Stimulated activated CD8-positive, alpha-beta memory T cell treated with anti-CD3 and anti-CD28 coated beads, Interleukin-7, amount 100 ng/mL, for 4 hours (primary cell): Measurements from ENCODE around the gene IQSEC2.

Experiments used
- DNase-seq, 2 donors: peaks; one replicate each; pipeline ENCODE4 v3.0.0-alpha.2; 2020; ENCODE audit warnings: low read depth in 2 of 2

The IQSEC2 gene

DNA sequence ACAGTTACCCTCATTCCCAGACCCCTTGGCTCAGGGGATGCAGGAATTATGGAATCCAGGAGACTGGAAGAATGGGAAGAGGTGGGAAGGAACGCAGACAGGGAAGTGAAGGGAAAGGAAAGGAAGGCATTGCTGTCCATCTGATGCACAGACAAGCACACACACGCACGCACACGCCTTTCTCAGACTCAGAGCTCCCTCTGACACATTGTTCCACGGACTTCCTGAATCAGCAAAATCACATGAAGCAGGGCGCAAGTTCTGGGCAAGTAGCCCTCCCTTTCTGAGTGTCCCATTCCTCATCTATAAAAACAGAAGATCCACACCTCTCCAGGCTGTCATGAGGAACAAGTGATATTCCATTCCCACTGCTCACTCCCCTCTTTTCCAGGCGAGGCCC is 13.2 kb downstream of the IQSEC2 start:
- no peak for DNase-seq

DNA sequence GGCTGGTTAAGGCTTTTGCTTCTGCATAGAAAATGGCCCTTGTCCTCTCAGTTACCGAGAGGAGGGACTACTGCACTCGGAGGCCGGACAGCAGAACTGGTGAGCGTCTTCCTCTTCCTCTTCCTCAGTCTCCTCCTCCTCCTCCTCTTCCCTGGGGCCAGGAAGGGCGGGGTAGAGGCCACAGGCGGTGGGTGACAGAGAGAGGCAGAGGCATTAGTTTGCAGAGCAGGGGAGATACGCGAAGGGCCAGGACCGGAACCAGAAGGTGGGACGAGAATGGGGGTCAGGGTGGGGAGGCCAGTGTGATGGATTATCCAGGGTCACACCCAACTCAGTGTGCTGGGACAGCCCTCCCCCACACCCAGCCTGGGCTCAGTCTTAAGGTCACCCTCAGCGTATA is 14.5 kb downstream of the IQSEC2 start:
- DNase-seq: no peak

- DNase-seq: no peak
Observed at GRCh38 chrX:53265771-53266574, 15.4 kb downstream of the IQSEC2 start.

DNA sequence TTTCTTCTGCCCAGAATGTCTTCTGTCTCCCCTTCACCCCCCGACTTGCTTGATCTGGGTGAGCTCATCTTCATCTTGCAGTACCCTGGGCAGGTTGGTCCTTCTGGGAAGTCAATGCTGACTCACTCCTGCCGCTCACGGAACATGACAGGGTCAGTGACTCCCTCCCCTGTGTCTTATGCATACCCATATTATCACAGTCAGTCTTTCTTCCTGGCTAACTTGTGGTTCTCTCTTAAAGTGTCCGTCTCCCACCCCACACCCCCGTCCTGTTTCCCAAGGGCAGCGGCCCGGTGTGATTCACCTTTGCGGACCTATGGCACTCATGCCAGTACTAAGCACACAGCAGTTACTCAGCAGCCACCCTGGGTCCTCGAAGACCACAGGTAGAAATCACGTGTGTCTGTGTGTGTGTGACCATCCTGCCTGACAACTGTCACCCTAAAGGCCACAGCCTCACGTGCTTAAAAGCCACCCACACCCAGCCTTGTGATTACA is 17.7 kb downstream of the IQSEC2 start:
- DNase-seq: peak; percentile 35 to 62

DNA sequence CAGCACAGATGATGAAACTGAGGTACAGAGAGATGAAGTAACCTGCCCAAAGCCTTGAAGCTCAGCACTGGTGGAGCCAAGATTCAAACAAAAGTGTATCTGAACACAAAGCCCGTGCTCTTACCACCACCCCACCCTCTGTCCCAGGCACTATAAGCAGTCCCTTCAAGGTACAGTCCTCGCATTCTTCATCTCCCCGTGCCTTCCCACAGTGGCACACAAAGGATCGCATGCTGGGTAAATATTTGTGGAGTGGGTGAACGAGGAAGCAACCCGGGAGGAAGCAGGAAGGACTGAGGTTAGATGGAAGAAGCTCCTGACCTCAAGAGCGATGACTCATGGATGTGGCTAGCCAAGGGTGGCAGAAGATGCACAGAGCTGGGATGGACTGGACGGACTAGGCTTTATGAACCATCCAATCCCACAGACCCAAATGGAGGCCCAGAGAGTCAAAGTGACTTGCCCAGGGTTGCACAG is 18.4 kb downstream of the IQSEC2 start:
- DNase-seq: no peak

- DNase-seq: no peak
Observed at GRCh38 chrX:53262189-53262917, 19.0 kb downstream of the IQSEC2 start.

- DNase-seq: no peak
Observed at GRCh38 chrX:53261355-53261972, 19.9 kb downstream of the IQSEC2 start.

GRCh38 chrX:53260836-53261235 is 20.5 kb downstream of the IQSEC2 start:
- DNase-seq: no peak

DNA sequence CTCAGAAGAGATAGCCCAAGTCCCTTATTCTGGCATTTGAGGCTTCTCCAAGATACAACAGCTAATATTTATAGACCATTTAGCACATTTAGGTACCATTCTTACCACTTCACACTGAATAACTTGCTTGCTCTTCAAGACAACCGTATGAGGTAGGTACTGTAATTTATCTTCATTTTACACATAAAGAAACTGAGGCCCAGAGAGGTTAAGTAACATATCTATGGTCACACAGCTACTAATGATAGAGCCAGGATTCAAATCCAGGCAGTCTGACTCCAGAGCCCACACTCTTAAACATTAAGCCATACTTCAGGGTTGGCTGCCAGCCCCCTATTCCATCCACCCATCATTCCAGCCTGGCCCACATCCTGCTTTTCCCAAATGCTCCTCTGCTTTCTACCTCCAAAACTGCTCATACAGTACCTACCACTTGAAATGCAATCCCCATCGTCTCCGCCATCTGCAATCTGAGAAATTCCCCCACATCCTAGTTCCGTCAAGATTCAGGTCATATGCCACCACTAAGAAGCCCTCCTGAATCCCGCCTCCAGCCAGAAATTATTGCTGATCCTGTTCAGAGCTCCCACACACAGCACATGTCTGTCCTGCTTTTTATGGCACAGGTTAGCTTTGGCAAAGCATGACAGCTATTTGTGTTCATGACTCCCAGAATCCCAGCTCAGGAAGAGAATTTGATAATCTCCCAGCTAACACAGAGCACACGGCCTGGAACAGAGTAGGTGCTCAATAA is 23.5 kb downstream of the IQSEC2 start:
- no peak for DNase-seq

GRCh38 chrX:53257166-53257565 is 24.2 kb downstream of the IQSEC2 start:
- no peak for DNase-seq

DNA sequence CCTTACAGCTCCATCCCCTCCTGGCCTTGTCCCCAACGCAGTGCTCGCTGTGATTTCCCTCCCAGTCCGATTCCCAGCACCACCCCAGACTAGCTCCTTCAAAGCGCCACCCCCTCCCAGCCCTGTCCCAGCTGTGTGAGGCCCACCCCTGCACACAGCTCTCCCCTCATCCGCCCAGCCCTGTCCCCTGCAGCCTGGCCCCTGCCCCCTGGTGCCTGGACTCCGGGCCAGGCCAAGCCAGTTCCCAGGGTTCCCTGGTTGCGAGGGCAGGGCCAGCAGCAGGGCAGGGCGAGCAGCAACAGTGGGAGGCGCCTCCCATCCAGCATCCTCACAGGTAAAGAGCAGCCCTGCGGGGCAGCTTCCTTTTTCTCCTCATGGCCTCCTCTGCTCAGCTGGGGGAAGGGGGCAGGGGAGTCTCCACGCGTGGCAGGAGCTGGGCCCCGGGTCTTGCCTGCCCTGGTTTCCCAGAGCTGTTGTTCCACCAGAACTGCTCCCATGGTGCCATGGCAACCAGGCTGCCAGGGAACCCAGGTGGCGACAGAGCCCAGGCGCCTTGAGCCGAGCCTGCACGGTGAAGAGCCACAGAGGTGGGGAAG is 24.8 kb downstream of the IQSEC2 start:
- no peak for DNase-seq

- no peak for DNase-seq
Observed at GRCh38 chrX:53255738-53256191, 25.6 kb downstream of the IQSEC2 start.

DNA sequence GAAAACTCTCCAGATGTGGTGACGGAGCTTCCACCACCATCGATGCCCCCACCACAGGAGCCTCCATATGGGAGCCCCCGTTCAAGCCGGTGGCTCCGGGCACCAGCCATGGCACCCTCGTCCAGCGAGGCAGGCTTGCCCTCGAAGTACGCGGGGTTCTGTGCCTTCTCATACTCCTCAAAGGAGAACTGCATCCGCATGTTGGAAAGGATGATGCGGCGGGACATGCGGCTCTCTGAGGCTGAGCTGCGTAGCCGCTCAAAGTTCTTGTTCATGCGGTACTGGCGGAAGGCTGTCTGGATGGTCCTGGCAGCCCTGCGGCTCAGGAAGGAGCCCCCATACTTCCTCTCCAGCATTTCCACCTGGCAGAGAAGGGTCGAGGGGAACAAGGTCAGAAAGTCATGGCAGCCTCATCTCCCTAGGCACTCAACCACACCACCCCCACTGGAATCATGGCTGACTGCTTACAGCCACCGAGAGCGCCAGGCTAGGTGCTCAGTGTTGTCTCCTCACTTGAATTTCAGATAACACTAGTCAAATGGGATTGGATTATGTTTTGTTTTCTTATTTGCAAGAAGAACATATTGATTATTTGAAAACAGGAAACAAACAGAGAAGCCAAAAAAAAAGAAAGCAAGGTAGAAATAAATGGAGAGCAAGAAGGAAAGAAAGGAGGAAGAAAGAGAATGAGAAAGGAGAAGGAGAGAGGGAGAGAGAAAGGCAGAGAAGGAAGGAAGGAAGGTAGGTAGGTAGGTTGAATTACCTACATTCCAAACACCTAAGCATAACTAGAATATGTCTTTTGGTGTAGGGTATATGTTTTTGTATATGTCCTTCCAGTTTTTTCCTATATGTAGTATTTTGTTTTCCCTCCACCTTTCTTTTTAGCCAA is 26.6 kb downstream of the IQSEC2 start:
- DNase-seq: no peak

DNA sequence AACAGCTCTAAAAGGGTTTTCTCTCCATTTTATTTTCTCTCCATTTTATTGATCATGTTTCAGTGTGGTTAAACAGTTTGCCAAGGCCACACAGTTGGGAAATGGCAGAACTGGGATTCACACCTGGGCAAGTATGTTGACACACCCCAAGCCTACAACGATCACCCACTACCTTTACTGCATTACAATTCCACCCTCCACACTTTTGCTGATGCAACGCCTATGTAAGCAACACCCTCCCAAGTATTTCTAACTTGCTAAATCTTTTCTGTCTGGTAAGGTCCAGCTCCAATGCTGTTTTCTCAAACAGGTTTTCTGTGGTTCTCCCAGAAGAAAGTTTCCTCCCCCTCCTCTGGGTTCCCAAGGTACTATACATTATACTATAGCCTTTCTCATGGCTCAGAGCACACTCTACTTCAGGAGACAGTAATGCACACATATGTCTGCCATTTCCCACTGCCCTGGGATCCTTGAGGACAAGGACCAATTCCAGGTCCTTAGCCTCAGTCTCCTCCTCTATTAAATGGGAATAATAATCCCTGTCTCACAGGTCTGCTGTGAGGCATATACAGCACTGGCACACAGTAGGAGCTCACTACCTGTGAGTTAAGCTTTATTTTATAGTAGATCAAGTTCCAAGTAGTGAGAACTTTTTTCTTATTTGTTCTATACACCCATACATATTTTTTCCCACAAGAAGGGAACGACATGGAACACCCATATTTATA is 27.9 kb downstream of the IQSEC2 start:
- no peak for DNase-seq

- DNase-seq: no peak
Observed at GRCh38 chrX:53251307-53251706, 30.1 kb downstream of the IQSEC2 start.

- DNase-seq: no peak
Observed at GRCh38 chrX:53250556-53250955, 30.8 kb downstream of the IQSEC2 start.

DNA sequence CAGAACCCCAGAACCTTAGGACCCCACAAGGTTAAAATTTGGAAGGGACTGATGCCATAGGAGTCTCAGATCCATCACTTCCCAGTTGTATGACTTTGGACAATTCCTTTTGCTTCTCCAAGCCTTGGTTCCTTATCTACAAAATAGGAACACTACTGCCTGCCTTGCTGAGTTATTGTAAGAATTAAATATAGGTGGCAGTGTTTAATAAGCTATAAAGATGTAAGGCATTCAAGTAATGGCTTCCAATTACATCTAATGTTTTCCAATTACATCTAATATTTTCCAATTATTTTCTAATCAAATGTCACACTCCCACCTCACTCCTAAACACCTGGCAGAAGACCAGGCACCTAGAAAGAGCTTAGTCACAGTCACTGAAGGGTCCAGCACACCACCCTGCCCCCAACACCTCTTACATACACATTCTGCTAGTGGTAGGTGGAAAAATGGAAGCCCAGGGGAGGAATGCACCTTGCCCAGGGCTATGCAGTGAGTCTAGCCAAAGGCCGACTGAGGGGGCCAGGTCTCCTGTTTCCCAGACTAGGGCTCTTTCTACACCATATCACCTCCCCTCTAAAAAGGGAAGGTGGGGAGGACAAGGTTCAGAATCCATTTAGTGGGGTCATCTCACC is 31.9 kb downstream of the IQSEC2 start:
- no peak for DNase-seq

DNA sequence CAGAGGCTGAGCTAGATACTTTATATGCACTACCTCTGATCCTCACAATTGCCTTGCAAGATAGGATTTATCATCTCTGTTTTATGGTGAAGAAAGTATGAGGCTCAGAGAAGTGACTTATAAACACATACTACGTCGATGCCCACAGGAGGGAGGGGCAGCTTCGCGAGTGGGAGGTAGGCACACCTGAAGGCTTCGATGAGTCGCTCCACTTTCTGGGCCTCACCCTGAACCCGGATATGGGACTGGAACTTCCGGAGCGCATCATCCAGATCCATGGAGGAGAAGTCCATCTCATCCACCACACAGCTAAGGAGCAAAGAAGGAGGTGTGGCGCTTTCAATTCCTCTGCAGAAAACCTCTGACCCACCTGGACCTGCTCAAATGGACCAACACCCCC is 33.5 kb downstream of the IQSEC2 start:
- no peak for DNase-seq

DNA sequence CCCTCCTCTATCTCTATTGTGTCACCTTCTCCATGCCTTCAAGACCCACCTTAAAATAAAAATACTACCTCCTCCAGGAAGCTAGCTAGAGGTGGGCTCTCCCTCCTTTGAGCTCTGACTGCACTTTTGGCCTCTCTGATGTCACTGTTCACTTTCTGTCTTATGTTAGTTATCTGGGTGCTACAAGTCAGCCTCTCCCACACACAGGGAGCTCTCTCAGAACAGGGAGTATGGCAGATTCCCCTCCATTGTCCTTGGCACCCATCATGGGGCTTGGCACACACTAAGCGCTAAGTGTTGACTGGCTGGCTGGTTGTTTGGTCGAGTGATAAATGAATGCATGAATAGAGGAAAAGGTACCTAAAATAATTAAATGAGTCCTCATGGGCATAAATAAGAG is 35.2 kb downstream of the IQSEC2 start:
- DNase-seq: no peak
